ENCODE data around the gene TFAP2A.

TFAP2A gene

DNA sequence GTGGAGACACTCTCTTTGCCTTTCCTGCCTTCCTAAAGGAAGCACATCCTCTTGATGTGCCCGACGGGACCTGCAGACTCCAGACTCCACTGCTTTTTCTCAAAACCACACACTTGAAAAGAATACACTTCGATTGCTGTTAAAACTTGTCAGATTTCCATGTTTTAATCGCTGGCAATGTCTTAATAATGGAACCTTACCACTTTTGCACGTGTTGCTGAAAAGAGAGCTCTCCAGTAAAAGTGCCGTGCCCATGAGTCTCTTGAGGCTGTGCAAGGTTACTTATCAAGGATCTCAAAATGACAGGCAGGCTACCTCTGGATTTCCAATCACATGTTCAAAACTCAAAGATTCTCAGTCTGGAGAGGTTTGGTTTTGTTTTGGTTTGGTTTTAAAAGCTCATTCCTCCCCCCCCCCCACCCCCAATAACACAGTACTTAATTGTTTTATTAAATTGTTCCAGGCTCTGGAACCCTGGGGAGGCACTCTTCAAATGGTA is 12.0 kb upstream of the TFAP2A start:
- no peak overlapping the region; the same call in 1 of the 2 replicates for H3K27ac ChIP-seq (ENCODE audit: extremely low read depth, low read depth, low read length)
- no peaks in the 10 kb centered on the region for H3K9me3 ChIP-seq (ENCODE audit: control insufficient read depth, insufficient read depth, low read depth, low read length)
- POLR2A ChIA-PET: interaction anchor here (11.5 kb wide), 1 partner anchor 13 kb away, joined by 112 read pairs; the partner anchor contains the start of gene TFAP2A
- peaks cover 16% of the 10 kb centered on the region for H3K4me1 ChIP-seq (ENCODE audit: control insufficient read depth, insufficient read depth, low read length)
- CTCF ChIA-PET: interaction anchor here (0.7 to 3.7 kb wide), 7 partner anchors 8 to 1929 kb away, joined by 3 to 42 read pairs (median 4); partner anchors contain the start of gene TFAP2A
- peak overlapping the region; percentile 27 for H3K4me3 ChIP-seq (ENCODE audit: low read depth, low read length)
- no peaks in the 10 kb centered on the region for H3K36me3 ChIP-seq (ENCODE audit: control insufficient read depth in 2 of 2, insufficient read depth in 1 of 2, low read length in 2 of 2)
- TF ChIP-seq GLIS1 (tag by site-specific recombination; IDR thresholded peaks at IDR 0.05) (no peak), TCF7L2 (IDR thresholded peaks at IDR 0.05; ENCODE audit: borderline replicate concordance, low read depth, low read length) (peak; percentile 65), ZNF146 (tag by site-specific recombination; IDR thresholded peaks at IDR 0.05) (no peak)

DNA sequence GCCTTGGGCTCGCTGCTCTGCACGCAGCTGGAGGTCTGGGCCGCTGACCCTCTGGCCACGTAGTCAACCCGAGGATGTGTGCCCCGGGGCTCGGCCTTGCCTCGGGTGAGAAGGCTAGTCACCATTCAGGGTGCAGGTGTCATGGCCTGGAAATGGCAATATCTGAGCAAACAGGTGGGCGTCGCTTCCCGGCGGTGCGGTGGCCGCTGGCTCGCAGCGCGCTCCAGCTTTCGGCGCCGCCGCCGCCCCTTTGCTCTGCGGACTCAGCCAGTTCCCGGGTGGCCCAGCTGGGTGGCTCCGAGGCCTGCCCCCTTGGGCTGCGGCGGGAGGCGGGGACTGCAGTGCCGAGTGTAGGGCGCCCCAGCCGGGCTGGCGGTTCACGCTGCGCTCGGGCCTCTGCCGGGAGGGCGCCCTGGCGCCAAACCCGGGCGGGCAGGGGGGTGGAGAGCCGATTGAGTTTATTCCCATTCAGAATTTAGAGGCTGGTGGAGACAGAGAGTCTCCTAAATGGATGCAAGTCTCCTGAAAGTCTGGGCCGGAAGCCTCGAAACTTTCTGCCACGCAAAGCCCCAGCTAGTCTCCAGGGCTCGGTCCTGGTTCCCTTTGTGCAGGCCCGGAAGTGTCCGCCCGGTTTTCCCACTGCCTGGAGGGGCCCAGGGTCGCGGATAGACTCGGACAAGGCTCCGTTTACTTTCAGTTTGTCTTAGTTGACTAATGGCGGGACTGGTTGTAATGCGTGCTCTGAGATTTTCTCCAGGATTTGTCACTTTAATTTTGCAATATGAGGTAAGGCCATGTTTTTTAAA is 11.3 kb upstream of the TFAP2A start:
- no peaks in the 10 kb centered on the region for H3K9me3 ChIP-seq (ENCODE audit: control insufficient read depth, insufficient read depth, low read depth, low read length)
- H3K4me1 ChIP-seq (ENCODE audit: control insufficient read depth, insufficient read depth, low read length): peaks cover 16% of the 10 kb centered on the region
- ChIA-PET POLR2A (interaction anchor here (0.7 to 11.5 kb wide), 2 partner anchors 13 to 17 kb away, joined by 3 to 112 read pairs; partner anchors contain the start of gene TFAP2A), CTCF (interaction anchor here (0.5 to 3.7 kb wide), 5 partner anchors 9 to 1997 kb away, joined by 3 to 42 read pairs (median 5); partner anchors contain the start of gene TFAP2A)
- no peak for TF ChIP-seq ZNF707 (tag by site-specific recombination; IDR thresholded peaks at IDR 0.05)
- TF ChIP-seq, protein P1, sequence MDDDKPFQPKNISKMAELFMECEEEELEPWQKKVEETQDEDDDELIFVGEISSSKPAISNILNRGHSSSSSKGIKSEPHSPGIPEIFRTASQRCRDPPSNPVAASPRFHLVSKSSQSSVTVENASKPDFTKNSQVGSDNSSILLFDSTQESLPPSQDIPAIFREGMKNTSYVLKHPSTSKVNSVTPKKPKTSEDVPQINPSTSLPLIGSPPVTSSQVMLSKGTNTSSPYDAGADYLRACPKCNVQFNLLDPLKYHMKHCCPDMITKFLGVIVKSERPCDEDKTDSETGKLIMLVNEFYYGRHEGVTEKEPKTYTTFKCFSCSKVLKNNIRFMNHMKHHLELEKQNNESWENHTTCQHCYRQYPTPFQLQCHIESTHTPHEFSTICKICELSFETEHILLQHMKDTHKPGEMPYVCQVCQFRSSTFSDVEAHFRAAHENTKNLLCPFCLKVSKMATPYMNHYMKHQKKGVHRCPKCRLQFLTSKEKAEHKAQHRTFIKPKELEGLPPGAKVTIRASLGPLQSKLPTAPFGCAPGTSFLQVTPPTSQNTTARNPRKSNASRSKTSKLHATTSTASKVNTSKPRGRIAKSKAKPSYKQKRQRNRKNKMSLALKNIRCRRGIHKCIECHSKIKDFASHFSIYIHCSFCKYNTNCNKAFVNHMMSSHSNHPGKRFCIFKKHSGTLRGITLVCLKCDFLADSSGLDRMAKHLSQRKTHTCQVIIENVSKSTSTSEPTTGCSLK (tag by site-specific recombination; IDR thresholded peaks at IDR 0.05): no peak
- TF ChIP-seq ZNF239 (tag by site-specific recombination; IDR thresholded peaks at IDR 0.05): no peak
- TF ChIP-seq TRIM28 (IDR thresholded peaks at IDR 0.05; ENCODE audit: borderline replicate concordance, low read length): peak; percentile 45; the same call in 1 of the 2 replicates
- peak; percentile 70; the same call in 1 of the 2 replicates for TF ChIP-seq TCF7L2 (IDR thresholded peaks at IDR 0.05; ENCODE audit: borderline replicate concordance, low read depth, low read length)
- H3K27ac ChIP-seq (ENCODE audit: extremely low read depth, low read depth, low read length): no peak overlapping the region
- peak overlapping the region; percentile 27 for H3K4me3 ChIP-seq (ENCODE audit: low read depth, low read length)
- H3K36me3 ChIP-seq (ENCODE audit: control insufficient read depth in 2 of 2, insufficient read depth in 1 of 2, low read length in 2 of 2): no peaks in the 10 kb centered on the region

DNA sequence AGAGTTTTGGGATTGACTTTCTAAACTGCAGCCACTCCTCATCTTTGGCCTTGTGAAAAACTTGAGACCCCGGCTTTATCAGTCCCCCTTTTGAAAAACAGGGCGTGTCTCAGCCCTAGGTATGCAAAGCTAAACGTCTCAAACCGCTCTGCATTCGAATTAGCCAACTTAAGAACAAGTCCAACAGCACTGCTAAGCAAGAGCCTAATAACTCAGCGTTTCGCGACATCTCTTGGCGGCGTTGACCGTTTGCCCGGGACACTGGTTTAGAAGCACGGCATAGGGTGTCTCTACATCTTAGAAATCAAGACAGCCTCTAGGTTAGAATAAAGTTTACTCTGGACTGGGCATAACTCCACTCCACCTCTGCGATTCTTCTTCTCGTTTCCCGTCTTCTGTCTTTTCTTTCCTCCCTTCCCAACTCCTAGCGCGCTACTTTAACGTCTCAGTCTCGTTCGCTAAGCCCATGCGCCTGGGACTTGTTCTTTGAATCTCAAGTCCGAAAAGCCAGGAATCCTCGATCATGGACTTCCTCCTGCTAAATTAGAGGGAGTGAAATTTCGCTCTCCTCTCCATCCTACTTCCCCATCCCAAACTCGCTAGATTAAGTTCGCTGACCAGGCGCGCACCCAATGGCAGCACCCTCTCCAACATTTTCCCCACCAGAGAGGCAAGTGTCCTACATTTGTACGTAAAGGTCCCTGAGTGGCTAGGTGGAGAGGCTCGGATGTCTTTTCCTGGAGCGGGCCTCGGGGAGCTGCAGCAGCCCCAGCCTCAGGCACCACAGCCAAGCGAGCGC is 10.5 kb upstream of the TFAP2A start:
- no peak overlapping the region for H3K27ac ChIP-seq (ENCODE audit: extremely low read depth, low read depth, low read length)
- POLR2A ChIA-PET: interaction anchor here (0.8 to 11.5 kb wide), 2 partner anchors 12 to 16 kb away, joined by 4 to 112 read pairs; partner anchors contain the start of gene TFAP2A
- TF ChIP-seq ZNF660 (tag by site-specific recombination; IDR thresholded peaks at IDR 0.05) (no peak), ZNF366 (tag by site-specific recombination; conservative IDR thresholded peaks at IDR 0.05) (no peak), SETDB1 (IDR thresholded peaks at IDR 0.05; ENCODE audit: insufficient read length, low read length) (no peak), ZNF544 (tag by site-specific recombination; IDR thresholded peaks at IDR 0.05) (no peak), ZNF510 (tag by site-specific recombination; IDR thresholded peaks at IDR 0.05; ENCODE audit: insufficient replicate concordance) (no peak), ZNF175 (tag by site-specific recombination; IDR thresholded peaks at IDR 0.05) (no peak), ZNF354C (tag by site-specific recombination; IDR thresholded peaks at IDR 0.05; ENCODE audit: borderline replicate concordance, low read depth) (no peak), ZBTB17 (tag by site-specific recombination; IDR thresholded peaks at IDR 0.05) (no peak), ZNF843 (tag by site-specific recombination; IDR thresholded peaks at IDR 0.05) (no peak)
- TF ChIP-seq, protein P2, sequence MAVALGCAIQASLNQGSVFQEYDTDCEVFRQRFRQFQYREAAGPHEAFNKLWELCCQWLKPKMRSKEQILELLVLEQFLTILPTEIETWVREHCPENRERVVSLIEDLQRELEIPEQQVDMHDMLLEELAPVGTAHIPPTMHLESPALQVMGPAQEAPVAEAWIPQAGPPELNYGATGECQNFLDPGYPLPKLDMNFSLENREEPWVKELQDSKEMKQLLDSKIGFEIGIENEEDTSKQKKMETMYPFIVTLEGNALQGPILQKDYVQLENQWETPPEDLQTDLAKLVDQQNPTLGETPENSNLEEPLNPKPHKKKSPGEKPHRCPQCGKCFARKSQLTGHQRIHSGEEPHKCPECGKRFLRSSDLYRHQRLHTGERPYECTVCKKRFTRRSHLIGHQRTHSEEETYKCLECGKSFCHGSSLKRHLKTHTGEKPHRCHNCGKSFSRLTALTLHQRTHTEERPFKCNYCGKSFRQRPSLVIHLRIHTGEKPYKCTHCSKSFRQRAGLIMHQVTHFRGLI (tag by site-specific recombination; IDR thresholded peaks at IDR 0.05): no peak
- TF ChIP-seq, protein P3, sequence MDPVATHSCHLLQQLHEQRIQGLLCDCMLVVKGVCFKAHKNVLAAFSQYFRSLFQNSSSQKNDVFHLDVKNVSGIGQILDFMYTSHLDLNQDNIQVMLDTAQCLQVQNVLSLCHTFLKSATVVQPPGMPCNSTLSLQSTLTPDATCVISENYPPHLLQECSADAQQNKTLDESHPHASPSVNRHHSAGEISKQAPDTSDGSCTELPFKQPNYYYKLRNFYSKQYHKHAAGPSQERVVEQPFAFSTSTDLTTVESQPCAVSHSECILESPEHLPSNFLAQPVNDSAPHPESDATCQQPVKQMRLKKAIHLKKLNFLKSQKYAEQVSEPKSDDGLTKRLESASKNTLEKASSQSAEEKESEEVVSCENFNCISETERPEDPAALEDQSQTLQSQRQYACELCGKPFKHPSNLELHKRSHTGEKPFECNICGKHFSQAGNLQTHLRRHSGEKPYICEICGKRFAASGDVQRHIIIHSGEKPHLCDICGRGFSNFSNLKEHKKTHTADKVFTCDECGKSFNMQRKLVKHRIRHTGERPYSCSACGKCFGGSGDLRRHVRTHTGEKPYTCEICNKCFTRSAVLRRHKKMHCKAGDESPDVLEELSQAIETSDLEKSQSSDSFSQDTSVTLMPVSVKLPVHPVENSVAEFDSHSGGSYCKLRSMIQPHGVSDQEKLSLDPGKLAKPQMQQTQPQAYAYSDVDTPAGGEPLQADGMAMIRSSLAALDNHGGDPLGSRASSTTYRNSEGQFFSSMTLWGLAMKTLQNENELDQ (tag by site-specific recombination; IDR thresholded peaks at IDR 0.05; ENCODE audit: low read depth): no peak

More for the DNA sequence above, 10.5 kb upstream of the TFAP2A start:
- peak overlapping the region; percentile 27 for H3K4me3 ChIP-seq (ENCODE audit: low read depth, low read length)
- H3K36me3 ChIP-seq (ENCODE audit: control insufficient read depth in 2 of 2, insufficient read depth in 1 of 2, low read length in 2 of 2): no peaks in the 10 kb centered on the region
- peaks cover 16% of the 10 kb centered on the region for H3K4me1 ChIP-seq (ENCODE audit: control insufficient read depth, insufficient read depth, low read length)
- CTCF ChIA-PET: interaction anchor here (0.5 to 1.6 kb wide), 8 partner anchors 9 to 1996 kb away, joined by 3 to 5 read pairs (median 4); partner anchors contain the start of gene TFAP2A
- no peaks in the 10 kb centered on the region for H3K9me3 ChIP-seq (ENCODE audit: control insufficient read depth, insufficient read depth, low read depth, low read length)

All from HEK293 (cell line).